ENCODE data around the gene SEMA5B.
A peak's percentile ranks its signal among the peaks of the same experiment; 100 is the strongest.

Gene SEMA5B

DNA sequence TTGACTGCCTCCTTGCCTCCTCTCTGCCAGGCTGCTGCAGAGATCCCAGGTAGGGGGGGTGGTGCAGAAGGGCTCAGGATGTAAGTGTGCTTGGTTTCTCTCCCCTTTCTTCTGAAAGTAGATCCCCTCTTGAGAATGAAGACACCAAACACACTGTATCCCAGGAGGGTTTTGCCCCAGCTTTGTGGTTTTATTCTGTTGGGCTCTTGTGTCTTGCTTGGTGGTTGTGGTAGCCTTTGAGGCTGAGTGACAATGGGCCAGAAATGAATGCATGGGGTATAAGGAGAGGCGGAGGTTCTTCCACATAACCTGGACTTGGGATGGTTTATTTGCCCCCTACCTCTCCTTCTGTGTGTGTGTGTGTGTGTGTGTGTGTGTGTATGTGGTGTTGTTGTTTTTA, 45.0 kb upstream of the SEMA5B start:
- TF ChIP-seq, protein P1, sequence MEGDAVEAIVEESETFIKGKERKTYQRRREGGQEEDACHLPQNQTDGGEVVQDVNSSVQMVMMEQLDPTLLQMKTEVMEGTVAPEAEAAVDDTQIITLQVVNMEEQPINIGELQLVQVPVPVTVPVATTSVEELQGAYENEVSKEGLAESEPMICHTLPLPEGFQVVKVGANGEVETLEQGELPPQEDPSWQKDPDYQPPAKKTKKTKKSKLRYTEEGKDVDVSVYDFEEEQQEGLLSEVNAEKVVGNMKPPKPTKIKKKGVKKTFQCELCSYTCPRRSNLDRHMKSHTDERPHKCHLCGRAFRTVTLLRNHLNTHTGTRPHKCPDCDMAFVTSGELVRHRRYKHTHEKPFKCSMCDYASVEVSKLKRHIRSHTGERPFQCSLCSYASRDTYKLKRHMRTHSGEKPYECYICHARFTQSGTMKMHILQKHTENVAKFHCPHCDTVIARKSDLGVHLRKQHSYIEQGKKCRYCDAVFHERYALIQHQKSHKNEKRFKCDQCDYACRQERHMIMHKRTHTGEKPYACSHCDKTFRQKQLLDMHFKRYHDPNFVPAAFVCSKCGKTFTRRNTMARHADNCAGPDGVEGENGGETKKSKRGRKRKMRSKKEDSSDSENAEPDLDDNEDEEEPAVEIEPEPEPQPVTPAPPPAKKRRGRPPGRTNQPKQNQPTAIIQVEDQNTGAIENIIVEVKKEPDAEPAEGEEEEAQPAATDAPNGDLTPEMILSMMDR (IDR thresholded peaks at IDR 0.05; ENCODE audit: low read depth, low read length, missing control alignments), result no peak
- Histone ChIP-seq H3K4me3 (ENCODE audit: low read depth, low read length) (no peak overlapping the region), H3K27me3 (replicated peaks) (no peaks in the 10 kb centered on the region), H3K36me3 (replicated peaks) (no peaks in the 10 kb centered on the region), H3K27ac (no peak overlapping the region)
- DNase-seq, result no peak
- in situ Hi-C loops (cut with HindIII; ENCODE audit: low pct_ligation_motif_present, low sequenced_read_pairs), result no loop called here

DNA sequence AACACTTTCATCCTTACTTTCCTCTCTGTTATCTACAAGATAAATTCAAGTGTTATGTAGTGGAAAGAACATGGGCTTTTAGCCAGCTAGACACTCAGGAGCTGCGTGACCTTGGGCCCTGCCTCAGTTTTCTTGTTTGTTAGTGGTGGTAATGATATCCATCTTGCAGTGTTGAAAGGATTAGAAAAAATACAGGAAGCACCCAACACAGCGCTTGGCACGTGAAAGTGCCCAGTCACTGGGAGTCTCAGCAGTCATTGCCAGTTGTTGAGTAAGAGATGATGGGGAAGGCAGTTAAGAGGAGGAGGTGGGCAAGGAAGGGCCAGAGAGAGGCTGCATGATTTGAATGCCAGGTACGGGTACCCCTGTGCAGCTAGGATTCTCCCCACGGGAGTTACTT, 44.6 kb upstream of the SEMA5B start:
- no peaks in the 10 kb centered on the region for H3K27me3 ChIP-seq (replicated peaks)
- TF ChIP-seq, protein P1 (IDR thresholded peaks at IDR 0.05; ENCODE audit: low read depth, low read length, missing control alignments), result no peak
- H3K4me3 ChIP-seq (ENCODE audit: low read depth, low read length), result no peak overlapping the region
- H3K27ac ChIP-seq, result no peak overlapping the region
- DNase-seq, result no peak
- in situ Hi-C loops (cut with HindIII; ENCODE audit: low pct_ligation_motif_present, low sequenced_read_pairs), result no loop called here
- no peaks in the 10 kb centered on the region for H3K36me3 ChIP-seq (replicated peaks)

DNA sequence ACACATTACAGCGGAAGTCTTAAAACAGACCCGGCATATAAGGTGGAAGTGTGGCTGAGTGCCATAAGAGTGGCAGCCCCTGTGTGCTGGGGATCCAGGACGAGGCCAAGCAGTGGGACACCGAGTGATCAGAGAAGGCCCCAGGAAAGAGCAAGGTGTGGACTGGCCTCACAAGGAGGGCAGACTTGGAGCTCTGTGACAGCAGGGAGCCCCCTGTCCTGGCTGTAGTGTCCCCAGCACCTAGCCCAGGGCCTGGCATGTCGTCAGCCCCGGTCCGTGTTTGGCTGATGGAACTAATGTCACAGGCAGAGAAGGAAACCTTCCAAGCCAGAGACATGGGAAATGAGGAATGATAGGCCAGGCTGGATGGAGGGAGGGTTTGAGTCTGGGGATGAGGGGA, 44.0 kb upstream of the SEMA5B start:
- H3K27ac ChIP-seq, result no peak overlapping the region
- DNase-seq, result no peak
- H3K4me3 ChIP-seq (ENCODE audit: low read depth, low read length), result no peak overlapping the region
- no peaks in the 10 kb centered on the region for H3K36me3 ChIP-seq (replicated peaks)
- in situ Hi-C loops (cut with HindIII; ENCODE audit: low pct_ligation_motif_present, low sequenced_read_pairs), result no loop called here
- TF ChIP-seq, protein P1 (IDR thresholded peaks at IDR 0.05; ENCODE audit: low read depth, low read length, missing control alignments), result no peak
- H3K27me3 ChIP-seq (replicated peaks), result no peaks in the 10 kb centered on the region

GRCh38 chr3:123071146-123071545, 43.6 kb upstream of the SEMA5B start:
- Histone ChIP-seq H3K27me3 (replicated peaks) (no peaks in the 10 kb centered on the region), H3K27ac (no peak overlapping the region), H3K36me3 (replicated peaks) (no peaks in the 10 kb centered on the region), H3K4me3 (ENCODE audit: low read depth, low read length) (no peak overlapping the region)
- DNase-seq, result no peak
- in situ Hi-C loops (cut with HindIII; ENCODE audit: low pct_ligation_motif_present, low sequenced_read_pairs), result no loop called here
- TF ChIP-seq, protein P1 (IDR thresholded peaks at IDR 0.05; ENCODE audit: low read depth, low read length, missing control alignments), result peak; percentile 54

- H3K27me3 ChIP-seq (replicated peaks), result no peaks in the 10 kb centered on the region
- H3K4me3 ChIP-seq (ENCODE audit: low read depth, low read length), result no peak overlapping the region
- no peak overlapping the region for H3K27ac ChIP-seq
- in situ Hi-C loops (cut with HindIII; ENCODE audit: low pct_ligation_motif_present, low sequenced_read_pairs), result no loop called here
- H3K36me3 ChIP-seq (replicated peaks), result no peaks in the 10 kb centered on the region
- TF ChIP-seq, protein P1 (IDR thresholded peaks at IDR 0.05; ENCODE audit: low read depth, low read length, missing control alignments), result no peak
- DNase-seq, result no peak
These were observed 42.9 kb upstream of the SEMA5B start for GRCh38 chr3:123070510-123070909.

DNA sequence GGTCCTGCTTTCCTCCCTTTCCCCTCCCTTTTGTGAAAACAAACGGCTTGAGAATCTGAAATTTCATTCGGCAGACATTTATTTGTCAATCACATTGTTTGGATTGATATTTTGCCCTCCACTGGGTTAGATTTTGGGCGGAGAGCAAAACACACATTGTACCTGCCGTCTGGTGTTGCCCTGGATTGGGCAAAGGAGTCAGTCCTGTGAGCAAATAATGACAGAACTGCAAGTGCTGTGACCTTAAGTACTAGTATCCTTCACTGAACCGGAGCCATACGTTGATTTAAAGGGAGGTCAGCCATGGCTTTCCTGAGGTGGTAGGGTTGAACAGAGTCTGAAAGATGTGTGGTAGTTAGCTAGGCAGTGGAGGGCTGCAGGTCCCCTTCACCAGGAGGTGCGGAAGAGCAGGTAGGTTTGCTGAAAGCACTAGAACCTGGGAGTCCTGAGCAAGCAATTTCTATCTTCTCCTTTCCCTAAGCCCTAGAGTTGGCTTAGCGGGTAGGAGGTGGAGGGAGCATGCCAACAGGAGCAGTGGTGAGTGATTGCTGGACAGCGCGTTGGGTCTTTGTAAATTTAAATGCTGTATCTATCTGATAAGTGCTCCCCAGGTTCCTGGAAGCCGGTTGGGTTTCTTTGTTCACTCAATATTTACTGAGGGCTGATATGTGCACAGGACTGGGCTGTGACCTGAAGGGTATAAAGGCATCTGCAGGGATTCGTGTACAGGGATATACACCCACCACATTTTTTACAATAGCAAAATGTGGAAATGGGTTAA, 41.2 kb upstream of the SEMA5B start:
- H3K4me3 ChIP-seq (ENCODE audit: low read depth, low read length), result peak overlapping the region; percentile 96
- H3K27ac ChIP-seq, result no peak overlapping the region
- in situ Hi-C loops (cut with HindIII; ENCODE audit: low pct_ligation_motif_present, low sequenced_read_pairs), result no loop called here
- no peak for DNase-seq
- no peaks in the 10 kb centered on the region for H3K27me3 ChIP-seq (replicated peaks)
- TF ChIP-seq, protein P1 (IDR thresholded peaks at IDR 0.05; ENCODE audit: low read depth, low read length, missing control alignments), result no peak
- H3K36me3 ChIP-seq (replicated peaks), result no peaks in the 10 kb centered on the region

Measured in brain microvascular endothelial cell (primary cell).